ENCODE results near the gene FERD3L.

FERD3L gene

GRCh38 chr7:19117091-19117869, 27.9 kb downstream of the FERD3L start, which contains the start of gene TWIST1:
Gene TWIST1, minus strand, starts transcription at chr7:19117636. Its CDS starts 315 bp downstream, at chr7:19117321.
- peak; percentile 28 for DNase-seq (ENCODE audit: low spot score)

- peak; percentile 70 for DNase-seq (ENCODE audit: low spot score)
Measured at GRCh38 chr7:19116121-19117090, 28.8 kb downstream of the FERD3L start.

- DNase-seq (ENCODE audit: low spot score): no peak
Measured at GRCh38 chr7:19114551-19114855, 30.7 kb downstream of the FERD3L start.

GRCh38 chr7:19113855-19114550, 31.2 kb downstream of the FERD3L start:
- no peak for DNase-seq (ENCODE audit: low spot score)

GRCh38 chr7:19113002-19113350, 32.2 kb downstream of the FERD3L start:
- DNase-seq (ENCODE audit: low spot score): no peak

- no peak for DNase-seq (ENCODE audit: low spot score)
Measured at GRCh38 chr7:19112274-19113001, 32.8 kb downstream of the FERD3L start.

- no peak for DNase-seq (ENCODE audit: low spot score)
Measured at GRCh38 chr7:19111474-19112273, 33.5 kb downstream of the FERD3L start.

GRCh38 chr7:19110776-19111175, 34.4 kb downstream of the FERD3L start:
- DNase-seq (ENCODE audit: low spot score): no peak

GRCh38 chr7:19110026-19110730, 35.0 kb downstream of the FERD3L start:
- no peak for DNase-seq (ENCODE audit: low spot score)

- DNase-seq (ENCODE audit: low spot score): no peak
Measured at GRCh38 chr7:19109000-19109946, 35.9 kb downstream of the FERD3L start.

- no peak for DNase-seq (ENCODE audit: low spot score)
Measured at GRCh38 chr7:19107356-19108146, 37.7 kb downstream of the FERD3L start.

- no peak for DNase-seq (ENCODE audit: low spot score)
Measured at GRCh38 chr7:19107081-19107355, 38.2 kb downstream of the FERD3L start.

- no peak for DNase-seq (ENCODE audit: low spot score)
Measured at GRCh38 chr7:19106241-19107080, 38.8 kb downstream of the FERD3L start.

- no peak for DNase-seq (ENCODE audit: low spot score)
Measured at GRCh38 chr7:19105546-19105945, 39.7 kb downstream of the FERD3L start.

GRCh38 chr7:19104811-19105210, 40.4 kb downstream of the FERD3L start:
- DNase-seq (ENCODE audit: low spot score): no peak

- no peak for DNase-seq (ENCODE audit: low spot score)
Measured at GRCh38 chr7:19102884-19103283, 42.3 kb downstream of the FERD3L start.

GRCh38 chr7:19101909-19102308, 43.3 kb downstream of the FERD3L start:
- no peak for DNase-seq (ENCODE audit: low spot score)

GRCh38 chr7:19101472-19101871, 43.7 kb downstream of the FERD3L start:
- DNase-seq (ENCODE audit: low spot score): no peak
